HG02678 (cell line): ENCODE data around the gene PPP1R26.
"Not testable (repeated sequence)": the region's sequence is repeated elsewhere in the genome, so short reads cannot be mapped to it uniquely, and the experiment has no call there.

Experiments
- ATAC-seq: cut with Tn5 transposase; IDR thresholded peaks from one replicate; pipeline ENCODE4 v1.9.1; 2021; ENCODE audit warnings: mild to moderate bottlenecking, moderate library complexity; ENCODE audit not compliant: unreplicated experiment

PPP1R26 gene

GRCh38 chr9:135535631-135536030, 56.0 kb downstream of the PPP1R26 start:
- ATAC-seq: not testable (repeated sequence)

GRCh38 chr9:135536216-135536615, 56.6 kb downstream of the PPP1R26 start:
- ATAC-seq: no peak
